GM19351 (cell line): ENCODE data around the gene SELPLG.
"Not testable (repeated sequence)": the region's sequence is repeated elsewhere in the genome, so short reads cannot be mapped to it uniquely, and the experiment has no call there.

ENCODE experiments used
- ATAC-seq: cut with Tn5 transposase; IDR thresholded peaks from one replicate; pipeline ENCODE4 v1.9.1; 2021; ENCODE audit warnings: mild to moderate bottlenecking, moderate library complexity; ENCODE audit not compliant: unreplicated experiment

The SELPLG gene

GRCh38 chr12:108620236-108620879, 13.3 kb downstream of the SELPLG start:
- ATAC-seq, result no peak

- ATAC-seq, result no peak
These were observed 14.1 kb downstream of the SELPLG start for GRCh38 chr12:108619369-108620160.

- ATAC-seq, result not testable (repeated sequence)
These were observed 14.8 kb downstream of the SELPLG start for GRCh38 chr12:108618953-108619274.

GRCh38 chr12:108618079-108618952, 15.4 kb downstream of the SELPLG start:
- ATAC-seq, result peak; percentile 53

- peak; percentile 74 for ATAC-seq
These were observed 16.5 kb downstream of the SELPLG start for GRCh38 chr12:108616941-108617858.

GRCh38 chr12:108616359-108616758, 17.3 kb downstream of the SELPLG start:
- no peak for ATAC-seq

- ATAC-seq, result no peak
These were observed 17.8 kb downstream of the SELPLG start for GRCh38 chr12:108615918-108616317.

- no peak for ATAC-seq
These were observed 19.1 kb downstream of the SELPLG start for GRCh38 chr12:108614639-108615038.

- ATAC-seq, result no peak
These were observed 19.7 kb downstream of the SELPLG start for GRCh38 chr12:108614041-108614440.

- ATAC-seq, result no peak
These were observed 20.1 kb downstream of the SELPLG start for GRCh38 chr12:108613548-108613947.

GRCh38 chr12:108612788-108613282, 20.9 kb downstream of the SELPLG start:
- ATAC-seq, result no peak

GRCh38 chr12:108611884-108612415, 21.7 kb downstream of the SELPLG start:
- no peak for ATAC-seq

- no peak for ATAC-seq
These were observed 22.7 kb downstream of the SELPLG start for GRCh38 chr12:108610856-108611605.

- no peak for ATAC-seq
These were observed 23.3 kb downstream of the SELPLG start for GRCh38 chr12:108610336-108610815.

- ATAC-seq, result no peak
These were observed 24.0 kb downstream of the SELPLG start for GRCh38 chr12:108609537-108610335.

GRCh38 chr12:108608616-108609015, 25.1 kb downstream of the SELPLG start:
- no peak for ATAC-seq

- no peak for ATAC-seq
These were observed 25.6 kb downstream of the SELPLG start for GRCh38 chr12:108607981-108608600.

GRCh38 chr12:108606492-108606891, 27.2 kb downstream of the SELPLG start:
- no peak for ATAC-seq
